ENCODE results near the gene LPCAT1. TPM values are rescaled to one million over a fixed set of nuclear protein-coding genes. Genes with fewer than 3 reads are reported as not detected.

LPCAT1 gene
- total RNA-seq, 1 experiment from 2014 or later: 59.8 TPM

DNA sequence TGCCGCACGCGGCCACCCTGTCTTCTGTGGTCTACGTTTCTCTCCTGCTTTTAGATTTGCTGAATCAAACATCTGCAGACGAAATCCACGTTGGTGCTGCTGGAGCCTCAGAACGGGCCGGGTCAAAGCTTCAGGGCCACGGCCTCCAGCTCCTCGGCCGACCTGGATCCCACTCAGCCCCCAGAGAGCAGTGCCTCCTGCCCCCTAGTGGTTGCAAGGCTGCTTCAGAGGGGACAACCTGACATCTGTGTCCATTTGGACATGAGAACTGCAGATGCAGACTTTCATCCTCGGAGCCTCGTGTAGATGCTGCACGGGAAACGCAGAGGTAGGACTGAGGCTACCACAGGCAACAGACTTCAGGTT lies 55.5 kb downstream of the LPCAT1 start:
- in situ Hi-C loops (cut with HindIII; ENCODE audit: low pct_unique_long_range_greater_than_20kb, low sequenced_read_pairs): no loop called here
- Histone ChIP-seq H3K27me3 (ENCODE audit: control insufficient read depth, insufficient read depth, low read length) (no peaks in the 10 kb centered on the region), H3K36me3 (ENCODE audit: control insufficient read depth, insufficient read depth, low read length) (no peaks in the 10 kb centered on the region), H3K4me3 (ENCODE audit: low read depth in 2 of 2, low read length in 2 of 2) (no peak overlapping the region), H3K4me1 (ENCODE audit: control insufficient read depth, insufficient read depth, low read length) (no peaks in the 10 kb centered on the region), H3K27ac (ENCODE audit: low read length) (no peak overlapping the region), H3K9me3 (ENCODE audit: control insufficient read depth, insufficient read depth, low read depth, low read length) (no peaks in the 10 kb centered on the region)
- ChIA-PET CTCF (no interaction called here), POLR2A (no interaction called here)
- intact Hi-C loops (cut with micrococcal nuclease; ENCODE audit: unreplicated experiment): no loop called here
- ATAC-seq: no peak
- no TSS peak for BruUV-seq (replicated peaks)
- TF ChIP-seq POLR2AphosphoS5 (IDR thresholded peaks at IDR 0.05; ENCODE audit: low read depth, low read length) (no peak), TCF7L2 (IDR thresholded peaks at IDR 0.05; ENCODE audit: low read depth, low read length) (no peak), CTCF (IDR thresholded peaks at IDR 0.05) (no peak; the same call in 1 of the 2 replicates), SIN3A (IDR thresholded peaks at IDR 0.05; ENCODE audit: borderline replicate concordance, insufficient read depth, low read depth, low read length) (no peak)
- TF ChIP-seq, protein P1, sequence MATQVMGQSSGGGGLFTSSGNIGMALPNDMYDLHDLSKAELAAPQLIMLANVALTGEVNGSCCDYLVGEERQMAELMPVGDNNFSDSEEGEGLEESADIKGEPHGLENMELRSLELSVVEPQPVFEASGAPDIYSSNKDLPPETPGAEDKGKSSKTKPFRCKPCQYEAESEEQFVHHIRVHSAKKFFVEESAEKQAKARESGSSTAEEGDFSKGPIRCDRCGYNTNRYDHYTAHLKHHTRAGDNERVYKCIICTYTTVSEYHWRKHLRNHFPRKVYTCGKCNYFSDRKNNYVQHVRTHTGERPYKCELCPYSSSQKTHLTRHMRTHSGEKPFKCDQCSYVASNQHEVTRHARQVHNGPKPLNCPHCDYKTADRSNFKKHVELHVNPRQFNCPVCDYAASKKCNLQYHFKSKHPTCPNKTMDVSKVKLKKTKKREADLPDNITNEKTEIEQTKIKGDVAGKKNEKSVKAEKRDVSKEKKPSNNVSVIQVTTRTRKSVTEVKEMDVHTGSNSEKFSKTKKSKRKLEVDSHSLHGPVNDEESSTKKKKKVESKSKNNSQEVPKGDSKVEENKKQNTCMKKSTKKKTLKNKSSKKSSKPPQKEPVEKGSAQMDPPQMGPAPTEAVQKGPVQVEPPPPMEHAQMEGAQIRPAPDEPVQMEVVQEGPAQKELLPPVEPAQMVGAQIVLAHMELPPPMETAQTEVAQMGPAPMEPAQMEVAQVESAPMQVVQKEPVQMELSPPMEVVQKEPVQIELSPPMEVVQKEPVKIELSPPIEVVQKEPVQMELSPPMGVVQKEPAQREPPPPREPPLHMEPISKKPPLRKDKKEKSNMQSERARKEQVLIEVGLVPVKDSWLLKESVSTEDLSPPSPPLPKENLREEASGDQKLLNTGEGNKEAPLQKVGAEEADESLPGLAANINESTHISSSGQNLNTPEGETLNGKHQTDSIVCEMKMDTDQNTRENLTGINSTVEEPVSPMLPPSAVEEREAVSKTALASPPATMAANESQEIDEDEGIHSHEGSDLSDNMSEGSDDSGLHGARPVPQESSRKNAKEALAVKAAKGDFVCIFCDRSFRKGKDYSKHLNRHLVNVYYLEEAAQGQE (IDR thresholded peaks at IDR 0.05; ENCODE audit: insufficient read depth in 1 of 2, low read depth in 2 of 2, low read length in 1 of 2): no peak
- no peak for DNase-seq (ENCODE audit: low read depth, low spot score)

DNA sequence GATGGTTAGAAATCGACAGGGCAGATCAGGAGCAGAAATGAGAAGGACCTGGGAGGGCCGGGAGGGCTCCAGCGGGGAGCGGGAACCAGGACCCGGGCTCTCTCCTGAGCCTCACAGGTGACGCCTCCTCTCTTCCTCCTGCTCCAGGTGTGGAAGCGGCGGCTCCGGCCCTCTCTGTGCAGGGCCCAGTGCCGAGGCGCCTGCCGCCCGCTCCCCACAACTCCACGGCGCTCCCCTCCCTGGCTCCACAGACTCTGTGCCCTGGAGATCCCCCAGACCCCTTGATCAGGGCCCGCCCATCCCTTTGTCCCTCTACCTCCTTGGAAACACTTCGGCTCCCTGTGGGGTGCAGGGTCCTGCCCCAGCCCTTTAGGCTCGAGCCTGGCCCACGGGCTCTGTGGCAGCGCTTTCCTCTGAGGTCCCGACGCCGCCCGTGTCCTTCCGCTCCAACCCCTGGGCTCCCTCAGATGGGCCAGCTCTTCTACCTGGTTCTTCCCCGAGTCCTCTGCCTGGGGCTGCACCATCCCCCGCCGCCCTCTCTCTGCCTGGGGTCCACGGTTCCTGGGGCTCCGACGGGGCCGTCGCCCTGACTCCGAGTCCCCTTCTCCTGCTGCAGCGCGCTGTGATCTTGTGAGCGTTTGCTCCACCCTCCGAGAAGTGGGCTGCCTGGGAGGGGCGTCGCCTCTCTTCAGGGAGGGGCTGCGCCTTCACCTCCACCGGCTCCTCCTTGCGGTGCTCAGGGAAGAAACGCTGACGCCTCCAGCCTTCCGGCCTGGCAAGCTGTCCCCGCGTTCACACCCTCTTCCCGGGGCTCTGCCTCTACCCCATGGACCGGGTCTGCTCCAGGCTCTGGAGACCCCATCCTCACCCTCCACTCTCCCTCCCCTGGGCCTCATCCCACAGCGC lies 56.2 kb downstream of the LPCAT1 start:
- intact Hi-C loops (cut with micrococcal nuclease; ENCODE audit: unreplicated experiment): no loop called here
- CTCF ChIA-PET: no interaction called here
- BruUV-seq (replicated peaks): no TSS peak
- H3K4me1 ChIP-seq (ENCODE audit: control insufficient read depth, insufficient read depth, low read length): no peaks in the 10 kb centered on the region
- TF ChIP-seq CTCF (IDR thresholded peaks at IDR 0.05) (no peak), POLR2AphosphoS5 (IDR thresholded peaks at IDR 0.05; ENCODE audit: low read depth, low read length) (no peak), SIN3A (IDR thresholded peaks at IDR 0.05; ENCODE audit: borderline replicate concordance, insufficient read depth, low read depth, low read length) (no peak), TCF7L2 (IDR thresholded peaks at IDR 0.05; ENCODE audit: low read depth, low read length) (no peak)
- TF ChIP-seq, protein P1 (IDR thresholded peaks at IDR 0.05; ENCODE audit: insufficient read depth in 1 of 2, low read depth in 2 of 2, low read length in 1 of 2): no peak
- no peaks in the 10 kb centered on the region for H3K27me3 ChIP-seq (ENCODE audit: control insufficient read depth, insufficient read depth, low read length)
- H3K36me3 ChIP-seq (ENCODE audit: control insufficient read depth, insufficient read depth, low read length): peaks cover 2% of the 10 kb centered on the region; the same call in 1 of the 2 replicates
- H3K4me3 ChIP-seq (ENCODE audit: low read depth in 2 of 2, low read length in 2 of 2): no peak overlapping the region
- ATAC-seq (no peak), DNase-seq (ENCODE audit: low read depth, low spot score) (no peak)
- POLR2A ChIA-PET: no interaction called here
- in situ Hi-C loops (cut with HindIII; ENCODE audit: low pct_unique_long_range_greater_than_20kb, low sequenced_read_pairs): no loop called here
- H3K9me3 ChIP-seq (ENCODE audit: control insufficient read depth, insufficient read depth, low read depth, low read length): no peaks in the 10 kb centered on the region
- H3K27ac ChIP-seq (ENCODE audit: low read length): no peak overlapping the region

Measured in Panc1 (cell line).